Uterus (tissue), 2 donors: ENCODE data around the gene ZNF410.

Experiments
- CTCF ChIP-seq, 4 experiments: fragments of 200-600 bp in 2 of 4; fragments of 450-650 bp in 2 of 4; sonication (generic) in 2 of 4; IDR thresholded peaks; one replicate each; pipeline ENCODE4 v1.5.1; 2016 to 2019; ENCODE audit warnings: antibody characterized with exemption in 4 of 4, mild to moderate bottlenecking in 2 of 4, moderate library complexity in 1 of 4
- POLR2A ChIP-seq, 2 donors: fragments of 450-650 bp; IDR thresholded peaks; one replicate each; pipeline ENCODE4 v1.6.1; 2016; ENCODE audit warnings: antibody characterized with exemption in 2 of 2, mild to moderate bottlenecking in 1 of 2, moderate library complexity in 1 of 2

- TF ChIP-seq POLR2A (IDR thresholded peaks at IDR 0.05) (no peak), CTCF (IDR thresholded peaks at IDR 0.05) (no peak)
These were observed 16.4 kb downstream of the ZNF410 start for GRCh38 chr14:73903028-73903427.
